Panc1 (cell line): Measurements from ENCODE around the gene GMDS.

Source experiments
- POLR2AphosphoS5 ChIP-seq: IDR thresholded peaks from 2 replicates; pipeline ENCODE4 v1.6.1; 2012; ENCODE audit warnings: mild to moderate bottlenecking, low read depth, low read length, moderate library complexity
- SIN3A ChIP-seq: IDR thresholded peaks from 2 replicates; pipeline ENCODE4 v1.6.1; 2012; ENCODE audit warnings: low read depth, mild to moderate bottlenecking, low read length, moderate library complexity, borderline replicate concordance; ENCODE audit not compliant: insufficient read depth
- TCF7L2 ChIP-seq: IDR thresholded peaks from 2 replicates; pipeline ENCODE4 v1.6.1; 2011; ENCODE audit warnings: mild to moderate bottlenecking, low read depth, low read length, inconsistent platforms
- TF ChIP-seq, protein P1 (sequence below): fragments of 450-650 bp; IDR thresholded peaks from 2 replicates; pipeline ENCODE4 v1.5.1; 2017; ENCODE audit warnings: mild to moderate bottlenecking
- TF ChIP-seq, protein P2 (sequence below), 2 experiments: IDR thresholded peaks; 2 replicates each; pipeline ENCODE4 v1.6.1; 2011 to 2012; ENCODE audit warnings: low read depth in 2 of 2, control low read depth in 1 of 2, low read length in 1 of 2, mild to moderate bottlenecking in 1 of 2, moderate library complexity in 1 of 2; ENCODE audit not compliant: insufficient read depth in 1 of 2

DNA sequence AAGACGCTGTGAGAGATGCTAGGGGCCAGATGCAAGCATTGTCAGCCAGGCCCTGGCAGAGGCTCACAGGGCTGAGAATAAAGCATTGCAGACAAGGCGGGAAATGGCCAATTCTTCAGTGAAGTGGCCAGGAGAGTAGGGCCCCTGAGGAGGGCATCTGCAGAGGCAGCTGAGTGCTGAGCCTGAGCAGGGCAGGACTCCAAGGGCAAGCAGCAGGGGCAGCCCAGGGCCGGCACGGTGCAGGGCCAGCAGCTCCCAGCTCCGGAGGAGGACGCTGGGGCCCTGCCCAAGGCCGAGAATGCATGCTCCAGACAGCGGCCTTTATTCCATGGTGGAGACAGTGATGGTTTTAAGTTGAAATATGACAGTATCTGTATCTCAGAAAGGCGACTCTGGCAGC is 330.2 kb downstream of the GMDS start:
- TF ChIP-seq POLR2AphosphoS5 (no peak), TCF7L2 (no peak), SIN3A (no peak)
- TF ChIP-seq, protein P1, sequence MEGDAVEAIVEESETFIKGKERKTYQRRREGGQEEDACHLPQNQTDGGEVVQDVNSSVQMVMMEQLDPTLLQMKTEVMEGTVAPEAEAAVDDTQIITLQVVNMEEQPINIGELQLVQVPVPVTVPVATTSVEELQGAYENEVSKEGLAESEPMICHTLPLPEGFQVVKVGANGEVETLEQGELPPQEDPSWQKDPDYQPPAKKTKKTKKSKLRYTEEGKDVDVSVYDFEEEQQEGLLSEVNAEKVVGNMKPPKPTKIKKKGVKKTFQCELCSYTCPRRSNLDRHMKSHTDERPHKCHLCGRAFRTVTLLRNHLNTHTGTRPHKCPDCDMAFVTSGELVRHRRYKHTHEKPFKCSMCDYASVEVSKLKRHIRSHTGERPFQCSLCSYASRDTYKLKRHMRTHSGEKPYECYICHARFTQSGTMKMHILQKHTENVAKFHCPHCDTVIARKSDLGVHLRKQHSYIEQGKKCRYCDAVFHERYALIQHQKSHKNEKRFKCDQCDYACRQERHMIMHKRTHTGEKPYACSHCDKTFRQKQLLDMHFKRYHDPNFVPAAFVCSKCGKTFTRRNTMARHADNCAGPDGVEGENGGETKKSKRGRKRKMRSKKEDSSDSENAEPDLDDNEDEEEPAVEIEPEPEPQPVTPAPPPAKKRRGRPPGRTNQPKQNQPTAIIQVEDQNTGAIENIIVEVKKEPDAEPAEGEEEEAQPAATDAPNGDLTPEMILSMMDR, result no peak
- TF ChIP-seq, protein P2, sequence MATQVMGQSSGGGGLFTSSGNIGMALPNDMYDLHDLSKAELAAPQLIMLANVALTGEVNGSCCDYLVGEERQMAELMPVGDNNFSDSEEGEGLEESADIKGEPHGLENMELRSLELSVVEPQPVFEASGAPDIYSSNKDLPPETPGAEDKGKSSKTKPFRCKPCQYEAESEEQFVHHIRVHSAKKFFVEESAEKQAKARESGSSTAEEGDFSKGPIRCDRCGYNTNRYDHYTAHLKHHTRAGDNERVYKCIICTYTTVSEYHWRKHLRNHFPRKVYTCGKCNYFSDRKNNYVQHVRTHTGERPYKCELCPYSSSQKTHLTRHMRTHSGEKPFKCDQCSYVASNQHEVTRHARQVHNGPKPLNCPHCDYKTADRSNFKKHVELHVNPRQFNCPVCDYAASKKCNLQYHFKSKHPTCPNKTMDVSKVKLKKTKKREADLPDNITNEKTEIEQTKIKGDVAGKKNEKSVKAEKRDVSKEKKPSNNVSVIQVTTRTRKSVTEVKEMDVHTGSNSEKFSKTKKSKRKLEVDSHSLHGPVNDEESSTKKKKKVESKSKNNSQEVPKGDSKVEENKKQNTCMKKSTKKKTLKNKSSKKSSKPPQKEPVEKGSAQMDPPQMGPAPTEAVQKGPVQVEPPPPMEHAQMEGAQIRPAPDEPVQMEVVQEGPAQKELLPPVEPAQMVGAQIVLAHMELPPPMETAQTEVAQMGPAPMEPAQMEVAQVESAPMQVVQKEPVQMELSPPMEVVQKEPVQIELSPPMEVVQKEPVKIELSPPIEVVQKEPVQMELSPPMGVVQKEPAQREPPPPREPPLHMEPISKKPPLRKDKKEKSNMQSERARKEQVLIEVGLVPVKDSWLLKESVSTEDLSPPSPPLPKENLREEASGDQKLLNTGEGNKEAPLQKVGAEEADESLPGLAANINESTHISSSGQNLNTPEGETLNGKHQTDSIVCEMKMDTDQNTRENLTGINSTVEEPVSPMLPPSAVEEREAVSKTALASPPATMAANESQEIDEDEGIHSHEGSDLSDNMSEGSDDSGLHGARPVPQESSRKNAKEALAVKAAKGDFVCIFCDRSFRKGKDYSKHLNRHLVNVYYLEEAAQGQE (IDR thresholded peaks at IDR 0.05; ENCODE audit: insufficient read depth in 1 of 2, low read depth in 2 of 2, low read length in 1 of 2), result no peak
